GM06990 (cell line): Measurements from ENCODE around the gene CDH4.
"Not testable (repeated sequence)": the region's sequence is repeated elsewhere in the genome, so short reads cannot be mapped to it uniquely, and the experiment has no call there.

Experiments used
- DNase-seq: peaks from one replicate; pipeline ENCODE4 v3.0.0-alpha.2; 2011; ENCODE audit not compliant: insufficient read length; ENCODE audit errors: extremely low read depth
- H3K27me3 ChIP-seq: replicated peaks from 2 replicates; pipeline ENCODE4 v1.6.0; 2011; ENCODE audit warnings: low read length; ENCODE audit not compliant: control insufficient read depth, insufficient read depth
- H3K36me3 ChIP-seq: 2 replicates; pipeline ENCODE4 v1.5.1; 2011; ENCODE audit warnings: low read length; ENCODE audit not compliant: control insufficient read depth, insufficient read depth
- H3K4me3 ChIP-seq: replicated peaks from 2 replicates; pipeline ENCODE4 v1.5.1; 2011; ENCODE audit warnings: low read depth, mild to moderate bottlenecking, control low read depth, low read length
- TF ChIP-seq, protein P1 (sequence below): IDR thresholded peaks from 2 replicates; pipeline ENCODE4 v1.5.1; 2011; ENCODE audit warnings: low read length, control low read depth, mild to moderate bottlenecking, inconsistent platforms; ENCODE audit not compliant: insufficient read depth, poor library complexity, severe bottlenecking

CDH4 gene

DNA sequence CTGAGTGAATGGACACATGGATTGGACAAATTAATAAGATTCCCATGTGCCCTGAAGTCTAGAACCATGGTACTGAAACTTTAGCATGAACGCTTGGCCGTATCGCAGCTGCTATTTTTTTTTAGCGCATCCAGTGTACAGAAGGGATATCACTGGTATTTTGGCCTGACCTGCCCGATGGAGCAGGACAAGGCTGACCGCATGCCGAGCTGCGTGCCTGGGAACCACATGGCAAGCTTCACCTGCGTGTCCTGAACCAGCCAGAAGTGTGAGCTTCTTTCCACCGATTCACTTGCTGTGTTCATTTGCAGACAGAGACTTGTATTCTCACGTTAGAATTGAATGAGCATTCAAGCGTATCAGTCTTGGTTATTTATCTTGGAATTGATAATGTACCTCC lies 145.7 kb downstream of the CDH4 start:
- Histone ChIP-seq H3K36me3 (no peaks in the 10 kb centered on the region), H3K27me3 (no peaks in the 10 kb centered on the region), H3K4me3 (no peak overlapping the region)
- TF ChIP-seq, protein P1, sequence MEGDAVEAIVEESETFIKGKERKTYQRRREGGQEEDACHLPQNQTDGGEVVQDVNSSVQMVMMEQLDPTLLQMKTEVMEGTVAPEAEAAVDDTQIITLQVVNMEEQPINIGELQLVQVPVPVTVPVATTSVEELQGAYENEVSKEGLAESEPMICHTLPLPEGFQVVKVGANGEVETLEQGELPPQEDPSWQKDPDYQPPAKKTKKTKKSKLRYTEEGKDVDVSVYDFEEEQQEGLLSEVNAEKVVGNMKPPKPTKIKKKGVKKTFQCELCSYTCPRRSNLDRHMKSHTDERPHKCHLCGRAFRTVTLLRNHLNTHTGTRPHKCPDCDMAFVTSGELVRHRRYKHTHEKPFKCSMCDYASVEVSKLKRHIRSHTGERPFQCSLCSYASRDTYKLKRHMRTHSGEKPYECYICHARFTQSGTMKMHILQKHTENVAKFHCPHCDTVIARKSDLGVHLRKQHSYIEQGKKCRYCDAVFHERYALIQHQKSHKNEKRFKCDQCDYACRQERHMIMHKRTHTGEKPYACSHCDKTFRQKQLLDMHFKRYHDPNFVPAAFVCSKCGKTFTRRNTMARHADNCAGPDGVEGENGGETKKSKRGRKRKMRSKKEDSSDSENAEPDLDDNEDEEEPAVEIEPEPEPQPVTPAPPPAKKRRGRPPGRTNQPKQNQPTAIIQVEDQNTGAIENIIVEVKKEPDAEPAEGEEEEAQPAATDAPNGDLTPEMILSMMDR: no peak
- DNase-seq: no peak

DNA sequence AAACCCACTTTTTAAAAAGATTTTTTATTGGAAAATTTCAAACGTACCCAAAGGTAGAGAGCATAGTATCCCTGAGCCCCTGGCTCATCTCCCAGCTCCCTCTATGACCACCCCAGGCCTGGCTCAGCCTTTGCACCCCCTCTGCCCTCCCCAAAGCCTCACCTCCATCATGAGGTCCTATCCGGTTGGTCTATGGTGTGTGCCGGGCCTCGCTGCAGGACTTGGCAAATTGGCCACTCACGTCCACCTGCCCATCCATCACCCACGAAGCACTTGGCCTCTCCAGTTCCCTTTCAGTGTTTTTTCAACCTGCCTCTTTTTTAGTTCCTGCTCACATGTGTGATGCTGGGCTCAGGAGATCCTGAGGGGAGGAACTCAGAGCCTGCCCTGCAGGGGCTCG lies 147.4 kb downstream of the CDH4 start:
- no peak for DNase-seq

DNA sequence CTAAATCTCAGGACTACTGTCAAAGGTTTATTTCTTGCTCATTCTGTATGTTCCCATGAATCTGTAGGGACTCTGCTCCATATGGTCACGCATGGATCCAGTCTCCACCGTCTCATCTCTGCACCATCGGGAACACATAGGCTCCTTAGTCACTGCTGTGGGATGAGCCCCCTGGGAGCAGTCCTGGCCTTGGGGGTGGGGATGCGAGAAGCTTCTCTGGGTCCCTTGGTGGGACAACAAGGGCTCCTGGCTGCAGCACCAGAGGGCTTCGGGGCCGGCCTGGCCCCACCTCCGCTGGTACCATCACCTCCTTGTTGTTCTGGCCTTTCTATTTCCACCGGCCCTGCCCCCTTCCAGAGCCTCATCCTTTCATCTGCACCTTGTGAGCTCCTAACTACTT lies 148.4 kb downstream of the CDH4 start:
- Histone ChIP-seq H3K4me3 (no peak overlapping the region), H3K36me3 (no peaks in the 10 kb centered on the region), H3K27me3 (no peaks in the 10 kb centered on the region)
- DNase-seq: no peak
- TF ChIP-seq, protein P1: no peak

More for the DNA sequence above, 147.4 kb downstream of the CDH4 start:
- no peak overlapping the region for H3K4me3 ChIP-seq
- no peaks in the 10 kb centered on the region for H3K27me3 ChIP-seq
- no peaks in the 10 kb centered on the region for H3K36me3 ChIP-seq
- TF ChIP-seq, protein P1: no peak

DNA sequence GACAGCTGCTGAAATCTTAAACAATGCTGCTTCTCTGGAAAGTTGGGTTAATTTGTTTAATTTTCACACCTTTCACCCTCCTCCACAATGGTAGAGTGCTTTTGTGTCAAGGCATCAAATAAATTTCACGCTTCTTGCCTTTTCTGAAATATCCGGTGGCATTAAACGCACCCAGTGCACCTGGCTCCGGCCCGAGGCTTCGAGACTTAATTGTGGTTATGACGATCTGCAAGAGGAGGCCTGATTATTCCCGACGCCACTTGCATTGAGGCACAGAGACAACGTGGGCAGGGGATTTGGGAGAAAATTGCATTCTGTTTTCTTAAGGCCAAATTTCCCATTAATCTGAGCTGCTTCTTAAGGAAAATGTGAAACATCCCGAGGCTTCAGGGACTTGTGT lies 152.2 kb downstream of the CDH4 start:
- H3K27me3 ChIP-seq: no peaks in the 10 kb centered on the region

DNA sequence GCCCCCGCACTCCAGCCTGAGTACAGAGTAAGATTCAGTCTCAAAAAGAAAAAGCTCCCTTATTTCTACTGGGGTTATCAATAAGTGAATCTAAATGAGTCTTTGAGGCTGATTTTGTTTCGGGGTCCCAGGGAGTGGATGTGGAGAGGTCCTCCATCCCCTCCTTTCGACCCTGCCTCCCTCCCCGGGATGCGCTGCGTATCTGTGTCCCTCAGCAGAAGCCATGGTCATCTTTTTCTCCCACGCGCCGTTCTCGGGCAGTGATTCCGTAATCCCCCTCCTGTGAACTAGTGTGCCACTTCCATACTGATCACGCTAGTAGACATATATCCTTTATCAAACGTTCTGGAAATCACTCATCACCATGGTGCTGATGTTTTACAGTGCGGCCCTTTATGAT lies 152.9 kb downstream of the CDH4 start:
- TF ChIP-seq, protein P1: no peak
- DNase-seq: no peak
- no peaks in the 10 kb centered on the region for H3K27me3 ChIP-seq
- H3K4me3 ChIP-seq: no peak overlapping the region
- H3K36me3 ChIP-seq: no peaks in the 10 kb centered on the region

More for the DNA sequence above, 152.2 kb downstream of the CDH4 start:
- no peak overlapping the region for H3K4me3 ChIP-seq
- H3K36me3 ChIP-seq: no peaks in the 10 kb centered on the region
- TF ChIP-seq, protein P1: no peak
- no peak for DNase-seq

DNA sequence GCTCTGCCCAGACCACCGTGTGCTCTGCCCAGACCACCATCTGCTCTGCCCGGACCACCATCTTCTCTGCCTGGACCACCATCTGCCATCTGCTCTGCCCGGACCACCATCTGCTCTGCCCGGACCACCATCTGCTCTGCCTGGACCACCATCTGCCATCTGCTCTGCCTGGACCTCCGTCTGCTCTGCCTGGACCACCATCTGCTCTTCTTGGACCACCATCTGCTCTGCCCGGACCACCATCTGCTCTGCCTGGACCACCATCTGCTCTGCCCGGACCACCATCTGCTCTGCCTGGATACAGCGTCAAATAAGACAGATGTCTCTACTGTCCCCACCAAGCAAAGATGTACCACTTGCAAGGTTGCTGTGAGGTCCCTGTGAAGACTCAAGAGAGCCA lies 154.7 kb downstream of the CDH4 start:
- not testable (repeated sequence) for H3K36me3 ChIP-seq, H3K27me3 ChIP-seq, DNase-seq

More for the DNA sequence above, 154.7 kb downstream of the CDH4 start:
- not testable (repeated sequence) for H3K4me3 ChIP-seq
